CD8-positive, alpha-beta memory T cell (primary cell): ENCODE data around the gene C5AR2. TPM values are rescaled to one million over a fixed set of nuclear protein-coding genes. Genes with fewer than 3 reads are reported as not detected.
"Not testable (repeated sequence)": the region's sequence is repeated elsewhere in the genome, so short reads cannot be mapped to it uniquely, and the experiment has no call there.

Source experiments
- CTCF ChIA-PET: fragments of 350-600 bp; sonication (Branson Sonifier 250); formaldehyde crosslinking; loops from one replicate; lab custom pipeline; 2021; ENCODE audit warnings: antibody characterized with exemption; lab: Charles Lee
- POLR2A ChIA-PET: fragments of 350-600 bp; sonication (Branson Sonifier 250); formaldehyde crosslinking; loops from one replicate; lab custom pipeline; 2021; ENCODE audit warnings: antibody characterized with exemption; lab: Charles Lee
- DNase-seq, 5 donors: peaks; one replicate each; pipeline versions ENCODE4 v3.0.0 to v3.0.0-alpha.2; 2020 to 2022; ENCODE audit warnings: mixed read lengths in 1 of 5
- H3K27ac ChIP-seq: one replicate; pipeline ENCODE4 v1.7.0; 2013; ENCODE audit warnings: low read depth, mild to moderate bottlenecking, low read length, moderate library complexity
- H3K27me3 ChIP-seq: 2 replicates; pipeline ENCODE4 v1.7.0; 2013; ENCODE audit warnings: low read length, mild to moderate bottlenecking; ENCODE audit not compliant: insufficient read depth, poor library complexity, severe bottlenecking
- H3K36me3 ChIP-seq: 2 replicates; pipeline ENCODE4 v1.7.0; 2013; ENCODE audit warnings: mild to moderate bottlenecking, low read length, moderate library complexity; ENCODE audit not compliant: insufficient read depth
- H3K4me1 ChIP-seq: 2 replicates; pipeline ENCODE4 v1.7.0; 2013; ENCODE audit warnings: mild to moderate bottlenecking, low read length, moderate library complexity; ENCODE audit not compliant: insufficient read depth
- H3K4me3 ChIP-seq: 2 replicates; pipeline ENCODE4 v1.7.0; 2013; ENCODE audit warnings: mild to moderate bottlenecking, low read length
- H3K9me3 ChIP-seq: 2 replicates; pipeline ENCODE4 v1.7.0; 2013; ENCODE audit warnings: mild to moderate bottlenecking, low read length
- H3K27ac Mint-ChIP-seq, 8 donors: one replicate each; pipeline ENCODE4 v1.8.0; 2020 to 2021; ENCODE audit warnings: mixed read lengths in 8 of 8, mild to moderate bottlenecking in 6 of 8, inconsistent platforms in 3 of 8, moderate library complexity in 3 of 8
- H3K27me3 Mint-ChIP-seq, 2 donors: one replicate each; pipeline ENCODE4 v1.8.0; 2020 to 2021; ENCODE audit warnings: mixed read lengths in 2 of 2, mild to moderate bottlenecking in 1 of 2, moderate library complexity in 1 of 2
- H3K36me3 Mint-ChIP-seq, 3 donors: one replicate each; pipeline ENCODE4 v1.8.0; 2020 to 2021; ENCODE audit warnings: mixed read lengths in 3 of 3, inconsistent platforms in 1 of 3, mild to moderate bottlenecking in 1 of 3
- H3K4me1 Mint-ChIP-seq, 3 donors: one replicate each; pipeline ENCODE4 v1.8.0; 2020 to 2021; ENCODE audit warnings: mixed read lengths in 3 of 3, inconsistent platforms in 1 of 3, mild to moderate bottlenecking in 1 of 3
- H3K4me3 Mint-ChIP-seq, 7 donors: one replicate each; pipeline ENCODE4 v1.8.0; 2020 to 2021; ENCODE audit warnings: mixed read lengths in 7 of 7, mild to moderate bottlenecking in 6 of 7, moderate library complexity in 4 of 7, inconsistent platforms in 2 of 7
- H3K9me3 Mint-ChIP-seq, 5 donors: one replicate each; pipeline ENCODE4 v1.8.0; 2020 to 2022; ENCODE audit warnings: mixed read lengths in 5 of 5, mild to moderate bottlenecking in 3 of 5, moderate library complexity in 2 of 5, inconsistent platforms in 1 of 5
- polyA plus RNA-seq: library from polyadenylated mRNA; unstranded; fragments of 300-500 nt; fragmentation: Illumina TruSeq; gene quantifications from one replicate; pipeline ENCODE4 v1.2.3, GENCODE V29; 2021
- total RNA-seq, 2 experiments: library from RNA; stranded (reverse); gene quantifications; one replicate each; pipeline ENCODE4 v1.2.3, GENCODE V29; 2021

Gene C5AR2
- total RNA-seq (under 1 TPM; 0.07 to 0.22 TPM), polyA plus RNA-seq (0.06 TPM)

- no peaks in the 10 kb centered on the region for H3K9me3 ChIP-seq
- H3K27me3 ChIP-seq = no peaks in the 10 kb centered on the region
- peaks cover 5% of the 10 kb centered on the region for H3K4me1 ChIP-seq
- POLR2A ChIA-PET = no interaction called here
- H3K36me3 Mint-ChIP-seq = no peaks in the 10 kb centered on the region
- H3K9me3 Mint-ChIP-seq = no peaks in the 10 kb centered on the region
- DNase-seq = no peak
- H3K4me3 ChIP-seq = no peak within 1 kb of the TSS
- CTCF ChIA-PET = no interaction called here
- peaks cover 8 to 15% (median 12%) of the 10 kb centered on the region in 3 donors for H3K4me1 Mint-ChIP-seq
- no peak within 1 kb of the TSS for H3K27ac ChIP-seq
- no peaks in the 10 kb centered on the region for H3K36me3 ChIP-seq
- H3K4me3 Mint-ChIP-seq = no peak within 1 kb of the TSS
- peaks cover 3 to 7% of the 10 kb centered on the region in 2 donors for H3K27me3 Mint-ChIP-seq
- peak within 1 kb of the TSS in 2 of 8 donors; percentile 17 to 70 for H3K27ac Mint-ChIP-seq
Measured at GRCh38 chr19:47331931-47332547, at the start of gene C5AR2. TSS of gene C5AR2 (plus strand) at chr19:47332175. CDS start at chr19:47340800, 8,625 bp downstream.

GRCh38 chr19:47283405-47284059 lies 48.4 kb upstream of the C5AR2 start:
- Histone ChIP-seq H3K36me3 (no peaks in the 10 kb centered on the region), H3K27me3 (no peaks in the 10 kb centered on the region), H3K4me1 (no peaks in the 10 kb centered on the region), H3K9me3 (no peaks in the 10 kb centered on the region), H3K4me3 (no peak overlapping the region), H3K27ac (no peak overlapping the region)
- DNase-seq = no peak
- Mint-ChIP-seq H3K9me3 (no peaks in the 10 kb centered on the region), H3K4me1 (peaks cover 3 to 13% (median 6%) of the 10 kb centered on the region in 3 donors), H3K27ac (no peak overlapping the region), H3K36me3 (peaks cover 0 to 2% (median 0%) of the 10 kb centered on the region in 3 donors), H3K27me3 (no peaks in the 10 kb centered on the region), H3K4me3 (no peak overlapping the region)
- POLR2A ChIA-PET = no interaction called here
- CTCF ChIA-PET = interaction anchor here (0.7 to 2.1 kb wide), 6 partner anchors 8 to 133 kb away, joined by 3 to 25 read pairs (median 6); partner anchors contain the start of gene INAFM1

GRCh38 chr19:47284324-47284899 lies 47.6 kb upstream of the C5AR2 start:
- DNase-seq = peak; percentile 28 to 60 (median 44)
- H3K4me1 Mint-ChIP-seq = peaks cover 3 to 15% (median 6%) of the 10 kb centered on the region in 3 donors

GRCh38 chr19:47296036-47296435 lies 35.9 kb upstream of the C5AR2 start:
- Mint-ChIP-seq H3K36me3 (no peaks in the 10 kb centered on the region), H3K9me3 (no peaks in the 10 kb centered on the region), H3K4me3 (no peak overlapping the region), H3K27me3 (no peaks in the 10 kb centered on the region), H3K27ac (peak overlapping the region in 2 of 8 donors; percentile 48 to 72), H3K4me1 (peaks cover 7 to 14% (median 10%) of the 10 kb centered on the region in 3 donors)
- Histone ChIP-seq H3K4me3 (no peak overlapping the region), H3K4me1 (peaks cover 3% of the 10 kb centered on the region), H3K9me3 (no peaks in the 10 kb centered on the region), H3K36me3 (no peaks in the 10 kb centered on the region), H3K27ac (no peak overlapping the region), H3K27me3 (no peaks in the 10 kb centered on the region)
- CTCF ChIA-PET = interaction anchor here (1.1 to 11.9 kb wide), 7 partner anchors 53 to 403 kb away, joined by 3 to 89 read pairs (median 4); partner anchors contain the start of gene DHX34
- POLR2A ChIA-PET = no interaction called here
- DNase-seq = peak; percentile 61 to 83 (median 71)

More at GRCh38 chr19:47284324-47284899, 47.6 kb upstream of the C5AR2 start:
- Mint-ChIP-seq H3K36me3 (peaks cover 0 to 2% (median 0%) of the 10 kb centered on the region in 3 donors), H3K27ac (no peak overlapping the region), H3K9me3 (no peaks in the 10 kb centered on the region), H3K4me3 (no peak overlapping the region), H3K27me3 (no peaks in the 10 kb centered on the region)
- ChIA-PET CTCF (interaction anchor here (0.6 to 2.1 kb wide), 11 partner anchors 9 to 456 kb away, joined by 3 to 25 read pairs (median 3); partner anchors contain the start of gene INAFM1), POLR2A (interaction anchor here (1.3 kb wide), 1 partner anchor 107 kb away, joined by 3 read pairs; no protein-coding TSS in a partner anchor)
- Histone ChIP-seq H3K9me3 (no peaks in the 10 kb centered on the region), H3K4me3 (no peak overlapping the region), H3K27me3 (no peaks in the 10 kb centered on the region), H3K4me1 (no peaks in the 10 kb centered on the region), H3K36me3 (no peaks in the 10 kb centered on the region), H3K27ac (no peak overlapping the region)

GRCh38 chr19:47300867-47301266 lies 31.1 kb upstream of the C5AR2 start:
- H3K9me3 ChIP-seq, H3K27ac Mint-ChIP-seq, H3K36me3 Mint-ChIP-seq, H3K27ac ChIP-seq, H3K27me3 Mint-ChIP-seq, H3K36me3 ChIP-seq, H3K4me3 ChIP-seq, H3K9me3 Mint-ChIP-seq, H3K27me3 ChIP-seq, DNase-seq, H3K4me3 Mint-ChIP-seq, H3K4me1 ChIP-seq, POLR2A ChIA-PET: not testable (repeated sequence)
- peaks cover 18 to 25% (median 19%) of the 10 kb centered on the region in 3 donors for H3K4me1 Mint-ChIP-seq
- CTCF ChIA-PET = interaction anchor here (0.6 to 11.9 kb wide), 2 partner anchors 44 to 88 kb away, joined by 3 to 89 read pairs; no protein-coding TSS in a partner anchor

GRCh38 chr19:47302249-47302648 lies 29.7 kb upstream of the C5AR2 start:
- DNase-seq = no peak
- Mint-ChIP-seq H3K36me3 (no peaks in the 10 kb centered on the region), H3K27ac (no peak overlapping the region), H3K4me3 (no peak overlapping the region), H3K4me1 (peaks cover 14 to 17% (median 15%) of the 10 kb centered on the region in 3 donors), H3K9me3 (no peaks in the 10 kb centered on the region), H3K27me3 (peaks cover 11 to 17% of the 10 kb centered on the region in 2 donors)
- Histone ChIP-seq H3K4me1 (peaks cover 6% of the 10 kb centered on the region), H3K36me3 (no peaks in the 10 kb centered on the region), H3K9me3 (no peaks in the 10 kb centered on the region), H3K4me3 (no peak overlapping the region), H3K27ac (no peak overlapping the region), H3K27me3 (peaks cover 2% of the 10 kb centered on the region)
- ChIA-PET CTCF (no interaction called here), POLR2A (no interaction called here)

GRCh38 chr19:47303966-47304365 lies 28.0 kb upstream of the C5AR2 start:
- Mint-ChIP-seq H3K9me3 (no peaks in the 10 kb centered on the region), H3K4me1 (peaks cover 14 to 17% (median 15%) of the 10 kb centered on the region in 3 donors), H3K27me3 (peaks cover 11 to 21% of the 10 kb centered on the region in 2 donors), H3K4me3 (peak overlapping the region in 1 of 7 donors; percentile 13), H3K27ac (no peak overlapping the region), H3K36me3 (no peaks in the 10 kb centered on the region)
- Histone ChIP-seq H3K4me3 (no peak overlapping the region), H3K36me3 (no peaks in the 10 kb centered on the region), H3K9me3 (no peaks in the 10 kb centered on the region), H3K27ac (no peak overlapping the region), H3K27me3 (peaks cover 2% of the 10 kb centered on the region), H3K4me1 (peaks cover 6% of the 10 kb centered on the region)
- DNase-seq = no peak
- ChIA-PET CTCF (interaction anchor here (1.4 kb wide), 1 partner anchor 87 kb away, joined by 3 read pairs; no protein-coding TSS in a partner anchor), POLR2A (no interaction called here)
